WERI-Rb-1 (cell line): ENCODE results near the gene KCNA4.
"Not testable (repeated sequence)": the region's sequence is repeated elsewhere in the genome, so short reads cannot be mapped to it uniquely, and the experiment has no call there.

Source experiments
- DNase-seq: peaks from one replicate; pipeline ENCODE4 v3.0.0-alpha.2; 2020
- H3K27ac ChIP-seq: fragments of 250-450 bp; sonication (Bioruptor Pico); 2 replicates; pipeline ENCODE4 v1.5.1; 2020; ENCODE audit warnings: mild to moderate bottlenecking, moderate library complexity
- H3K27me3 ChIP-seq: fragments of 250-450 bp; sonication (Bioruptor Pico); 2 replicates; pipeline ENCODE4 v1.5.1; 2021; ENCODE audit warnings: mild to moderate bottlenecking, low read depth, moderate library complexity; ENCODE audit not compliant: insufficient read depth, severe bottlenecking
- H3K36me3 ChIP-seq: fragments of 250-450 bp; sonication (Bioruptor Pico); 2 replicates; pipeline ENCODE4 v1.5.1; 2020; ENCODE audit warnings: mild to moderate bottlenecking, moderate library complexity
- H3K4me3 ChIP-seq: 2 replicates; pipeline ENCODE4 v1.5.1; 2011; ENCODE audit warnings: low read depth, mild to moderate bottlenecking, control low read depth, low read length
- H3K9me3 ChIP-seq: fragments of 250-450 bp; sonication (Bioruptor Pico); 2 replicates; pipeline ENCODE4 v1.5.1; 2021; ENCODE audit warnings: mild to moderate bottlenecking, moderate library complexity; ENCODE audit not compliant: severe bottlenecking
- CTCF ChIP-seq: IDR thresholded peaks from 2 replicates; pipeline ENCODE4 v1.5.1; 2011; ENCODE audit warnings: low read depth, mild to moderate bottlenecking, control low read depth, inconsistent platforms, low read length

The KCNA4 gene

GRCh38 chr11:30045921-30046577 is 29.2 kb upstream of the KCNA4 start:
- DNase-seq: no peak
- Histone ChIP-seq H3K9me3 (no peaks in the 10 kb centered on the region), H3K27ac (no peak overlapping the region; the same call in 1 of the 2 replicates), H3K27me3 (no peaks in the 10 kb centered on the region), H3K36me3 (no peaks in the 10 kb centered on the region), H3K4me3 (no peak overlapping the region)
- TF ChIP-seq CTCF: no peak

GRCh38 chr11:30045144-30045543 is 28.3 kb upstream of the KCNA4 start:
- Histone ChIP-seq H3K4me3 (no peak overlapping the region), H3K36me3 (no peaks in the 10 kb centered on the region), H3K27me3 (no peaks in the 10 kb centered on the region), H3K9me3 (no peaks in the 10 kb centered on the region), H3K27ac (peak overlapping the region; percentile 44)
- TF ChIP-seq CTCF: no peak
- no peak for DNase-seq

GRCh38 chr11:30041171-30041570 is 24.3 kb upstream of the KCNA4 start:
- no peaks in the 10 kb centered on the region for H3K36me3 ChIP-seq
- no peaks in the 10 kb centered on the region for H3K27me3 ChIP-seq
- TF ChIP-seq CTCF: no peak
- no peak for DNase-seq
- no peak overlapping the region for H3K27ac ChIP-seq
- no peaks in the 10 kb centered on the region for H3K9me3 ChIP-seq
- H3K4me3 ChIP-seq: no peak overlapping the region

- not testable (repeated sequence) for H3K27me3 ChIP-seq, H3K4me3 ChIP-seq, DNase-seq, H3K27ac ChIP-seq, H3K9me3 ChIP-seq, H3K36me3 ChIP-seq
These were observed 17.9 kb upstream of the KCNA4 start for GRCh38 chr11:30034746-30035145.

GRCh38 chr11:30034166-30034565 is 17.3 kb upstream of the KCNA4 start:
- not testable (repeated sequence) for H3K27ac ChIP-seq, H3K4me3 ChIP-seq, H3K27me3 ChIP-seq, H3K36me3 ChIP-seq, DNase-seq, H3K9me3 ChIP-seq

GRCh38 chr11:30025396-30026139 is 8.7 kb upstream of the KCNA4 start:
- no peaks in the 10 kb centered on the region for H3K27me3 ChIP-seq
- no peaks in the 10 kb centered on the region for H3K9me3 ChIP-seq
- no peak overlapping the region for H3K27ac ChIP-seq
- no peak overlapping the region for H3K4me3 ChIP-seq
- TF ChIP-seq CTCF: no peak
- DNase-seq: no peak
- no peaks in the 10 kb centered on the region for H3K36me3 ChIP-seq
